Activated naive CD4-positive, alpha-beta T cell treated with anti-CD3 and anti-CD28 coated beads, Interleukin-2, amount 10 ng/mL, durations not matched to agents 7 days and 5 days (primary cell): ENCODE measurements around the gene BCAP29.

Experiments
- CTCF ChIA-PET: fragments of 350-600 bp; sonication (Branson Sonifier 250); formaldehyde crosslinking; loops from one replicate; lab custom pipeline; 2021; ENCODE audit warnings: antibody characterized with exemption; lab: Charles Lee
- DNase-seq: peaks from one replicate; pipeline ENCODE4 v3.0.0-alpha.2; 2020
- H3K27ac Mint-ChIP-seq: one replicate; pipeline ENCODE4 v1.8.0; 2021; ENCODE audit warnings: mild to moderate bottlenecking, moderate library complexity, mixed read lengths
- H3K27me3 Mint-ChIP-seq: one replicate; pipeline ENCODE4 v1.8.0; 2021; ENCODE audit warnings: mild to moderate bottlenecking, mixed read lengths
- H3K36me3 Mint-ChIP-seq: one replicate; pipeline ENCODE4 v1.8.0; 2021; ENCODE audit warnings: mixed read lengths
- H3K4me1 Mint-ChIP-seq: one replicate; pipeline ENCODE4 v1.8.0; 2021; ENCODE audit warnings: mixed read lengths
- H3K4me3 Mint-ChIP-seq: one replicate; pipeline ENCODE4 v1.8.0; 2021; ENCODE audit warnings: mild to moderate bottlenecking, moderate library complexity, mixed read lengths
- H3K9me3 Mint-ChIP-seq: one replicate; pipeline ENCODE4 v1.8.0; 2021; ENCODE audit warnings: mixed read lengths

BCAP29 gene

DNA sequence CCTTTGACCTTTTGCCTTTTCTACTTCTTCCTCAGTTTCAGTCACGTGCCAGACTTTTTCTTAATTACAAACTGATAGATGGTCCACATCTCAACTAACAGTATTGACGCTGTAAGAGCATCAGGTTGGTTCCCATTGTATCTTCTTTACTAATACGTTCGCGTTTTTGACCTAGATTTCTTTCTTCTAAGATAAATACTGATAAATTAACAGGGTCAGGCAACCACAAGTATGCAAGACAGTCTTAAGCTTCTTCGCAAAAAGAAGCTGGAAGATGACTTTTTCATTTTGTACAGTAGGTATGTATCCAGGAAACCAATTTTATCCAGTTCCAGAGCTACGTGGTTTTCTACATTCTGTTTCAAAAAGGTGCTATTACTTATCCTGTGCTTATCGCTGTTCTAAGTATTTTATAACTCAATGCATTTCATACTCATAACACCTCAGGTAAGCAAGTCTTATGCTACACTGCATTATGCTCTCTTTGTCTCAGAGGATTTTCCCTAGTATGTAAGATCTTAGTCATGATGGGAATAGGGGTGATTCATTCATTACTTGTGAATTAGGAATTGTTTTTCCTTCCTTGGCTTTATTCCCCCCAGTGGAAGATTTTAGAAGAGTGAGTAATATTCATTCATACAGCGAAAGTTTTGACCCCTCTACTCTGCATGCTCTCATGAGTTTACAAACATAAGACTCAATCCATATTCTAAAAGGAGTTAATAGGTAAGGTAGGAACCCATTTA, 15.3 kb upstream of the BCAP29 start:
- H3K27me3 Mint-ChIP-seq = no peaks in the 10 kb centered on the region
- H3K4me3 Mint-ChIP-seq = peak overlapping the region; percentile 73
- peaks cover 49% of the 10 kb centered on the region for H3K4me1 Mint-ChIP-seq
- no peak for DNase-seq
- no peaks in the 10 kb centered on the region for H3K9me3 Mint-ChIP-seq
- peak overlapping the region; percentile 96 for H3K27ac Mint-ChIP-seq
- peaks cover 14% of the 10 kb centered on the region for H3K36me3 Mint-ChIP-seq
- CTCF ChIA-PET = interaction anchor here (1.0 to 1.5 kb wide), 3 partner anchors 11 to 178 kb away, joined by 3 to 4 read pairs (median 4); partner anchors contain the start of gene SLC26A4

DNA sequence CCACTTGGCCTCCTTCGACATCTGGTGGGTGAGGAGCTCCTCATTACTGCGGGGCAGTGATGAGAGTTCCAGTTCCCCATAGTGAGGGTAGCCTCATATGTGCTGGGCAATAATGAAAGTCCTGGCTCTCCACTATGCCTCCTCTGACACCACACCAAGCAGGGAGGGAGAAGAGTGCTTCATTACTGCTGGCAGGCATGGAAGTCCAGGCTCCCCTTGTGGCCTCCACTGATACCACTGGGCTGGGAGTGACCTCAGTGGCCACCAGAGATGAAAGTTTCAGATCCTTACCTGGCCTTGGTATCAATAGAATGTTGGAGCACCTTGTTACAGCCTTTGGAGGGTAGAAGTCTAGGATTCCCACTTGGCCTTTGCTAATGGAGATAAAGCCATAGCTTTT, 9.7 kb upstream of the BCAP29 start:
- DNase-seq = no peak
- Mint-ChIP-seq H3K36me3 (peaks cover 19% of the 10 kb centered on the region), H3K9me3 (no peaks in the 10 kb centered on the region), H3K4me3 (no peak overlapping the region), H3K4me1 (peaks cover 5% of the 10 kb centered on the region), H3K27ac (no peak overlapping the region), H3K27me3 (no peaks in the 10 kb centered on the region)
- CTCF ChIA-PET = no interaction called here

GRCh38 chr7:107573537-107573936, 6.5 kb upstream of the BCAP29 start:
- no peaks in the 10 kb centered on the region for H3K27me3 Mint-ChIP-seq
- no peaks in the 10 kb centered on the region for H3K9me3 Mint-ChIP-seq

GRCh38 chr7:107579554-107579884, 527 bp upstream of the BCAP29 start:
- Mint-ChIP-seq H3K27me3 (no peaks in the 10 kb centered on the region), H3K36me3 (peaks cover 12% of the 10 kb centered on the region), H3K27ac (peak overlapping the region; percentile 84), H3K9me3 (no peaks in the 10 kb centered on the region), H3K4me3 (peak overlapping the region; percentile 88), H3K4me1 (peaks cover 26% of the 10 kb centered on the region)
- DNase-seq = no peak
- CTCF ChIA-PET = interaction anchor here (0.8 kb wide), 1 partner anchor 8 kb away, joined by 3 read pairs; no protein-coding TSS in a partner anchor

More at GRCh38 chr7:107573537-107573936, 6.5 kb upstream of the BCAP29 start:
- peaks cover 4% of the 10 kb centered on the region for H3K4me1 Mint-ChIP-seq
- CTCF ChIA-PET = no interaction called here
- H3K36me3 Mint-ChIP-seq = peaks cover 19% of the 10 kb centered on the region
- no peak for DNase-seq
- H3K4me3 Mint-ChIP-seq = no peak overlapping the region
- H3K27ac Mint-ChIP-seq = no peak overlapping the region

GRCh38 chr7:107580716-107581383, 804 bp downstream of the BCAP29 start:
- peaks cover 26% of the 10 kb centered on the region for H3K4me1 Mint-ChIP-seq
- CTCF ChIA-PET = interaction anchor here (0.8 kb wide), 1 partner anchor 80 kb away, joined by 3 read pairs; no protein-coding TSS in a partner anchor
- DNase-seq = no peak
- no peaks in the 10 kb centered on the region for H3K9me3 Mint-ChIP-seq
- H3K27ac Mint-ChIP-seq = peak overlapping the region; percentile 28
- peaks cover 17% of the 10 kb centered on the region for H3K36me3 Mint-ChIP-seq
- H3K4me3 Mint-ChIP-seq = peak overlapping the region; percentile 88
- no peaks in the 10 kb centered on the region for H3K27me3 Mint-ChIP-seq

- Mint-ChIP-seq H3K4me3 (no peak overlapping the region), H3K27me3 (no peaks in the 10 kb centered on the region), H3K27ac (no peak overlapping the region), H3K4me1 (peaks cover 26% of the 10 kb centered on the region), H3K9me3 (no peaks in the 10 kb centered on the region), H3K36me3 (peaks cover 12% of the 10 kb centered on the region)
- no peak for DNase-seq
- CTCF ChIA-PET = interaction anchor here (0.8 kb wide), 1 partner anchor 80 kb away, joined by 3 read pairs; no protein-coding TSS in a partner anchor
These were observed 1.5 kb downstream of the BCAP29 start for GRCh38 chr7:107581387-107582013.

DNA sequence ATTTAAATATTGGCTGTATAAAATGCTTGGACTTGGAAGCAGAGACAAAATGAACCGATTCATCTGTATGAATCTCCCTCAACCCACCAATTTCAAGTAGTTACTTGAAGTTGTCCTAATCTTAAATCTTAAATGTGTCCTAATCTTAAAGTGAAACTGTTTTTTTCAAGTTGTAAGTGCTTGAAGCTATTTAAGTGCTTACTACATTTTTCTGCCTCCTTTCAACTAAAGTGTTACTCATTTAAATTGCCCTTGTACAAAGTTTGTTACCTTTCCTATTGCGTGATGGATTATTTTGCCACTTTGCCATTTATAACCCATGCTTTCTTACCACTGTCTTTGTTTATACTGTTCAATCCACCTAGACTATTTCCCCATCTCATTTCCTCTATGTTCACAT, 2.8 kb downstream of the BCAP29 start:
- CTCF ChIA-PET = interaction anchor here (0.6 kb wide), 1 partner anchor 292 kb away, joined by 3 read pairs; no protein-coding TSS in a partner anchor

DNA sequence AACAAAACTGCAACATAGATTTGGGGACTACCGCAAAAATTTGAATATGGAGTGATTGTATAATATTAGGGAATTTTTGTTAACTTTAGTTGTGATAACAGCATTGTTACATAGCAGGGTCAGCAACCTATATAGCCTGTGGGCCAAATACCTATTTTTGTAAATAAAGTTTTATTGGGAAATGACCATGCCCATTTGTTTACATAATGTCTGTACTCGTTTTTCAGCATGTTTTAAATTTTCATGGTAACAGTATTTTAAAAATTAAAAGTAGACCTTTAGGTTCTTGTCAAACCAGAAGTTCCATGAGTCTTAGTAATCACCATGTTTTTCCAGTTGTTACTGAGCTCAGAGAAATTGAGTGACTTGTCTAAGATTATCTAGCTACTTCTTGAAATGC, 4.7 kb downstream of the BCAP29 start:
- H3K4me3 Mint-ChIP-seq = no peak overlapping the region
- no peak for DNase-seq
- H3K9me3 Mint-ChIP-seq = no peaks in the 10 kb centered on the region
- CTCF ChIA-PET = no interaction called here
- H3K27me3 Mint-ChIP-seq = no peaks in the 10 kb centered on the region
- no peak overlapping the region for H3K27ac Mint-ChIP-seq
- H3K36me3 Mint-ChIP-seq = peaks cover 10% of the 10 kb centered on the region
- peaks cover 17% of the 10 kb centered on the region for H3K4me1 Mint-ChIP-seq

More for the DNA sequence above, 2.8 kb downstream of the BCAP29 start:
- H3K4me1 Mint-ChIP-seq = peaks cover 26% of the 10 kb centered on the region
- H3K27ac Mint-ChIP-seq = no peak overlapping the region
- no peak for DNase-seq
- H3K4me3 Mint-ChIP-seq = no peak overlapping the region
- no peaks in the 10 kb centered on the region for H3K9me3 Mint-ChIP-seq
- peaks cover 10% of the 10 kb centered on the region for H3K36me3 Mint-ChIP-seq
- H3K27me3 Mint-ChIP-seq = no peaks in the 10 kb centered on the region

DNA sequence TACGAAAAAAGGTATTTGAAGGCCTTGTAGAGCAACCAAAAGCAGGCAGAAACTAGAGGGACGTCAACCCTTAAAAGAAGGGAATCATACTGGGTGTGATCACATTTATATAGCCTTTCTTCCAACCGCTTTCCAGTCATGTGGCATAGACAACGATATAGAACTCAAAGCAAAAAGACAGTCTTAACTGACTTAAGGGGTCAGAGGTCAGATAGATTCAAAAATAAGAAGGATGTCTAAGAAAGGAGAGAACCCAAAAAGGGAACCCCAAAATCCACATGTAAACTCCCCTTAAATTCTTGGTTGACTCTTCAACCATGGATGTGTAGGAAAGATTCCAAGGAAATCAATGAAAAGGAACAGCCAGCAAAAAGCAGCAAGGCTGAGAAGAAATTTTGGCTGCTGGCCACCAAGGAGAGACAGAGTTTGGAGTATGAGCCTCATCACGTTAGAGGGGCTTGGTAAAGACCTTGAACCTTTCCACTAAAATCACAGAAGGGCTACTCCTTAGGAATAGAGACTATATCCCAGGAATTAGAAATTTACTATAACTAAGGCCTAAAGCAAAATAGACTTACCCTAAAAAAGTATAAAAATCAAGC, 8.6 kb downstream of the BCAP29 start:
- no peaks in the 10 kb centered on the region for H3K27me3 Mint-ChIP-seq
- H3K9me3 Mint-ChIP-seq = no peaks in the 10 kb centered on the region
- H3K36me3 Mint-ChIP-seq = peaks cover 10% of the 10 kb centered on the region
- DNase-seq = no peak
- CTCF ChIA-PET = no interaction called here
- H3K27ac Mint-ChIP-seq = no peak overlapping the region
- no peak overlapping the region for H3K4me3 Mint-ChIP-seq
- H3K4me1 Mint-ChIP-seq = no peaks in the 10 kb centered on the region

- H3K4me1 Mint-ChIP-seq = no peaks in the 10 kb centered on the region
- CTCF ChIA-PET = no interaction called here
- H3K27ac Mint-ChIP-seq = no peak overlapping the region
- DNase-seq = no peak
- H3K9me3 Mint-ChIP-seq = no peaks in the 10 kb centered on the region
- no peak overlapping the region for H3K4me3 Mint-ChIP-seq
- no peaks in the 10 kb centered on the region for H3K27me3 Mint-ChIP-seq
- peaks cover 9% of the 10 kb centered on the region for H3K36me3 Mint-ChIP-seq
These were observed 11.4 kb downstream of the BCAP29 start for GRCh38 chr7:107591421-107591820.

DNA sequence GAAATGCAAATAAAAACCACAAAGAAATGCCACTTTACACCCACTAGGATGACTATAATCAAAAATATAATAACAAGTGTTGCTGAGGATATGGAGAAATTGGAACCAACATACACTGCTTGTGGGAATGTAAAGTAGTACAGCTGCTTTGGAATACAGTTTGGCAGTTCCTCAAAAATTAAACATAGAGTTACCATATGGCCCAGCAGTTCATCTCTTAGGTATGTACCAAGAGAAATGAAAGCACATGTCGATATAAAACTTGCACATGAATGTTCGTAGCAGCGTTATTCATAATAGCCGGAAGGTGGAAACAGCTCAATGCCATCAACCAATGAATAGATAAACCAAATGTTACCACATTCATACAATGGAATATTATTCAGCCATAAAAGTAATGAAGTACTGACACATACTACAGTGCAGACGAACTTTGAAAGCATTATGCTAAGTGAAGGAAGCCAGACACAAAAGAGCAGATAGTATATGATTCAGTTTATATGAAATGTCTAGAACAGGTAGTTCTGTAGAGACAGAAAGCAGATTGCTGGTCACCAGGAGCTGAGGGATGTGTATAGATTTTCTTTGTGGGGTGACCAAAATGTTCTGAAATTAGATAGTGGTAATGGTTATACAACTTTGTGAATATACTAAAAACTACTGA, 12.4 kb downstream of the BCAP29 start:
- CTCF ChIA-PET = no interaction called here
- no peaks in the 10 kb centered on the region for H3K27me3 Mint-ChIP-seq
- no peak overlapping the region for H3K4me3 Mint-ChIP-seq
- peaks cover 11% of the 10 kb centered on the region for H3K36me3 Mint-ChIP-seq
- no peaks in the 10 kb centered on the region for H3K9me3 Mint-ChIP-seq
- H3K4me1 Mint-ChIP-seq = no peaks in the 10 kb centered on the region
- no peak overlapping the region for H3K27ac Mint-ChIP-seq
- DNase-seq = no peak

DNA sequence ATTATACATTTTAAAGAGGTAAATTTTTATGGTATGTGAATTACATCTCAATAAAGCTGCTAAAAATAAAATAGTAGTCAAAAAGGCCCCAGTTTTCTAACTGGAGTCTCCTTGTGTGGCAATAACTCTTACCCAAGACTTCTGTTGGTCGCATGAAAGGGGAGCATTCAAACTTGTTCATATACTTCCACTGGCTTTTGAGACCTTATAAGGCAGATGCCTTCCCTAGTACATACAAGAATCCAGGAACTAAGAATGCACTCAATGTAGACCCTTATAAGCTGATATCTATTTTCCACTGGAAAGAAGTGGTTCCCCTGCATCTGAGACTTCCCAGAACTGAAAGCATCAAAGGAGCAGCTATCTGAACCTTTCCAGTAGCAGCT, 13.0 kb downstream of the BCAP29 start:
- peaks cover 11% of the 10 kb centered on the region for H3K36me3 Mint-ChIP-seq
- no peak overlapping the region for H3K27ac Mint-ChIP-seq
- H3K27me3 Mint-ChIP-seq = no peaks in the 10 kb centered on the region
- DNase-seq = no peak
- CTCF ChIA-PET = no interaction called here
- no peaks in the 10 kb centered on the region for H3K9me3 Mint-ChIP-seq
- no peak overlapping the region for H3K4me3 Mint-ChIP-seq
- H3K4me1 Mint-ChIP-seq = no peaks in the 10 kb centered on the region

- Mint-ChIP-seq H3K27ac (no peak overlapping the region), H3K9me3 (no peaks in the 10 kb centered on the region)
These were observed 15.1 kb downstream of the BCAP29 start for GRCh38 chr7:107594961-107595737.

More at GRCh38 chr7:107594961-107595737, 15.1 kb downstream of the BCAP29 start:
- H3K4me1 Mint-ChIP-seq = no peaks in the 10 kb centered on the region
- no peaks in the 10 kb centered on the region for H3K27me3 Mint-ChIP-seq
- H3K36me3 Mint-ChIP-seq = peaks cover 12% of the 10 kb centered on the region
- no peak overlapping the region for H3K4me3 Mint-ChIP-seq
- no peak for DNase-seq
- CTCF ChIA-PET = interaction anchor here (0.6 to 1.4 kb wide), 2 partner anchors 66 to 383 kb away, joined by 3 to 4 read pairs; no protein-coding TSS in a partner anchor
